IMR-90 (cell line): ENCODE results near the gene CBFA2T3. TPM values are rescaled to one million over a fixed set of nuclear protein-coding genes. Genes with fewer than 3 reads are reported as not detected.

Experiments used
- ATAC-seq: fragments of 200-7000 bp; cut with Tn5 transposase; 2 replicates; pipeline ENCODE4 v1.9.1; 2020; ENCODE audit warnings: low read depth, mild to moderate bottlenecking, moderate library complexity
- BruUV-seq: library from RNA; stranded (reverse); fragments of 400-500 nt; replicated peaks from 2 replicates; lab custom pipeline; 2021; lab: Mats Ljungman, UMichigan
- CTCF ChIA-PET: fragments of 300-600 bp; formaldehyde crosslinking; extraction: SDS; loops from one replicate; lab custom pipeline; 2021; ENCODE audit warnings: antibody characterized with exemption; lab: Yijun Ruan, JAX
- POLR2A ChIA-PET: fragments of 300-600 bp; sonication (Branson Sonifier 250); formaldehyde crosslinking; loops from one replicate; lab custom pipeline; 2022; ENCODE audit warnings: antibody characterized with exemption; ENCODE audit not compliant: unreplicated experiment; lab: Charles Lee
- DNase-seq: peaks from one replicate; pipeline ENCODE4 v3.0.0; 2013
- H2AFZ ChIP-seq: replicated peaks from 2 replicates; pipeline ENCODE3; 2013; ENCODE audit warnings: low read length, mild to moderate bottlenecking; ENCODE audit not compliant: poor library complexity
- H2AK5ac ChIP-seq: 2 replicates; pipeline ENCODE4 v1.6.1; 2013; ENCODE audit warnings: low read depth, low read length, inconsistent platforms
- H2AK9ac ChIP-seq: replicated peaks from 2 replicates; pipeline ENCODE3; 2013; ENCODE audit warnings: mild to moderate bottlenecking, low read depth, low read length, moderate library complexity; ENCODE audit not compliant: poor library complexity
- H2BK120ac ChIP-seq: 2 replicates; pipeline ENCODE4 v1.6.1; 2013; ENCODE audit warnings: low read depth, low read length, inconsistent platforms
- H2BK15ac ChIP-seq: 3 replicates; pipeline ENCODE4 v1.6.1; 2013; ENCODE audit warnings: low read depth, low read length, inconsistent platforms
- H2BK20ac ChIP-seq: 2 replicates; pipeline ENCODE4 v1.6.1; 2013; ENCODE audit warnings: low read depth, mild to moderate bottlenecking, inconsistent platforms, low read length, moderate library complexity
- H2BK5ac ChIP-seq: 2 replicates; pipeline ENCODE4 v1.6.1; 2013; ENCODE audit warnings: mild to moderate bottlenecking, low read depth, low read length, inconsistent platforms; ENCODE audit not compliant: poor library complexity, severe bottlenecking
- H3K14ac ChIP-seq: replicated peaks from 2 replicates; pipeline ENCODE4 v1.6.1; 2013; ENCODE audit warnings: low read depth, low read length, inconsistent platforms
- H3K18ac ChIP-seq: 2 replicates; pipeline ENCODE4 v1.6.1; 2013; ENCODE audit warnings: low read depth, low read length, control low read depth
- H3K23ac ChIP-seq: 2 replicates; pipeline ENCODE4 v1.6.1; 2013; ENCODE audit warnings: low read depth, low read length, inconsistent platforms
- H3K27ac ChIP-seq: 2 replicates; pipeline ENCODE4 v1.5.1; 2013; ENCODE audit warnings: mild to moderate bottlenecking, control low read depth, low read length; ENCODE audit not compliant: insufficient read depth
- H3K27me3 ChIP-seq: 2 replicates; pipeline ENCODE4 v1.6.1; 2013; ENCODE audit warnings: low read length; ENCODE audit not compliant: control insufficient read depth, insufficient read depth
- H3K36me3 ChIP-seq: 2 replicates; pipeline ENCODE4 v1.6.1; 2013; ENCODE audit warnings: low read length, mixed read lengths; ENCODE audit not compliant: control insufficient read depth, insufficient read depth
- H3K4ac ChIP-seq: 2 replicates; pipeline ENCODE4 v1.6.1; 2013; ENCODE audit warnings: low read depth, low read length, inconsistent platforms
- H3K4me1 ChIP-seq: 2 replicates; pipeline ENCODE4 v1.6.1; 2013; ENCODE audit warnings: low read length, mixed read lengths; ENCODE audit not compliant: control insufficient read depth, insufficient read depth
- H3K4me2 ChIP-seq: 2 replicates; pipeline ENCODE4 v1.6.1; 2013; ENCODE audit warnings: low read depth, mild to moderate bottlenecking, control low read depth, low read length, moderate library complexity
- H3K4me3 ChIP-seq: 2 replicates; pipeline ENCODE4 v1.5.1; 2013; ENCODE audit warnings: low read depth, mild to moderate bottlenecking, control low read depth, low read length, moderate library complexity; ENCODE audit not compliant: insufficient read depth
- H3K56ac ChIP-seq: 2 replicates; pipeline ENCODE4 v1.6.1; 2013; ENCODE audit warnings: low read length, inconsistent platforms; ENCODE audit not compliant: insufficient read depth; ENCODE audit errors: extremely low read depth
- H3K79me1 ChIP-seq, 2 experiments: 2 replicates each; pipeline ENCODE4 v1.6.1; 2013; ENCODE audit warnings: low read length in 2 of 2, inconsistent platforms in 1 of 2, low read depth in 1 of 2
- H3K9ac ChIP-seq: 2 replicates; pipeline ENCODE4 v1.6.1; 2013; ENCODE audit warnings: low read depth, low read length, control low read depth
- H3K9me1 ChIP-seq: 2 replicates; pipeline ENCODE4 v1.6.1; 2013; ENCODE audit warnings: low read length, inconsistent platforms; ENCODE audit not compliant: insufficient read depth
- H3K9me3 ChIP-seq: 2 replicates; pipeline ENCODE4 v1.6.1; 2013; ENCODE audit warnings: low read length; ENCODE audit not compliant: control insufficient read depth, insufficient read depth
- H4K20me1 ChIP-seq: 2 replicates; pipeline ENCODE4 v1.6.1; 2013; ENCODE audit warnings: low read length, inconsistent platforms; ENCODE audit not compliant: insufficient read depth
- H4K5ac ChIP-seq: 2 replicates; pipeline ENCODE4 v1.6.1; 2013; ENCODE audit warnings: mild to moderate bottlenecking, low read depth, low read length, control low read depth
- H4K8ac ChIP-seq, 2 experiments: 2 replicates each; pipeline ENCODE4 v1.6.1; 2013; ENCODE audit warnings: low read depth in 2 of 2, low read length in 2 of 2, control low read depth in 1 of 2, inconsistent platforms in 1 of 2
- H4K91ac ChIP-seq: 2 replicates; pipeline ENCODE4 v1.6.1; 2013; ENCODE audit warnings: low read depth, low read length, inconsistent platforms; ENCODE audit not compliant: insufficient read depth
- BHLHE40 ChIP-seq: fragments of 150-350 bp; IDR thresholded peaks from 2 replicates; pipeline ENCODE4 v1.6.1; 2016; ENCODE audit warnings: mild to moderate bottlenecking, low read depth, low read length
- CEBPB ChIP-seq: IDR thresholded peaks from 2 replicates; pipeline ENCODE4 v1.6.1; 2012; ENCODE audit warnings: low read depth, low read length, improper control_type of control experiment
- CHD1 ChIP-seq: IDR thresholded peaks from 2 replicates; pipeline ENCODE4 v1.6.1; 2012; ENCODE audit warnings: low read depth, low read length, improper control_type of control experiment
- CTCF ChIP-seq: conservative IDR thresholded peaks from 2 replicates; pipeline ENCODE4 v1.5.1; 2012; ENCODE audit warnings: mild to moderate bottlenecking, low read depth, low read length, improper control_type of control experiment
- ELK1 ChIP-seq: fragments of 150-350 bp; IDR thresholded peaks from 2 replicates; pipeline ENCODE4 v1.6.1; 2016; ENCODE audit warnings: low read depth, mild to moderate bottlenecking, low read length, moderate library complexity, borderline replicate concordance
- MAFK ChIP-seq: IDR thresholded peaks from 2 replicates; pipeline ENCODE4 v1.6.1; 2012; ENCODE audit warnings: low read depth, low read length, improper control_type of control experiment
- MAZ ChIP-seq: IDR thresholded peaks from 2 replicates; pipeline ENCODE4 v1.6.1; 2012; ENCODE audit warnings: low read depth, mild to moderate bottlenecking, low read length, improper control_type of control experiment, moderate library complexity, borderline replicate concordance
- MXI1 ChIP-seq: IDR thresholded peaks from 2 replicates; pipeline ENCODE4 v1.6.1; 2012; ENCODE audit warnings: low read depth, mild to moderate bottlenecking, low read length, moderate library complexity, borderline replicate concordance
- NFE2L2 ChIP-seq: fragments of 150-350 bp; IDR thresholded peaks from 2 replicates; pipeline ENCODE4 v1.6.1; 2016; ENCODE audit warnings: low read depth, mild to moderate bottlenecking, low read length
- POLR2A ChIP-seq: IDR thresholded peaks from 2 replicates; pipeline ENCODE4 v1.6.1; 2012; ENCODE audit warnings: mild to moderate bottlenecking, low read depth, low read length
- RAD21 ChIP-seq: IDR thresholded peaks from 2 replicates; pipeline ENCODE4 v1.6.1; 2012; ENCODE audit warnings: low read length, improper control_type of control experiment
- RCOR1 ChIP-seq: IDR thresholded peaks from 2 replicates; pipeline ENCODE4 v1.6.1; 2012; ENCODE audit warnings: mild to moderate bottlenecking, low read length, improper control_type of control experiment; ENCODE audit not compliant: insufficient replicate concordance
- RFX5 ChIP-seq: IDR thresholded peaks from 2 replicates; pipeline ENCODE4 v1.8.0; 2012; ENCODE audit warnings: low read depth, mild to moderate bottlenecking, low read length, moderate library complexity
- SMC3 ChIP-seq: fragments of 150-350 bp; IDR thresholded peaks from 2 replicates; pipeline ENCODE4 v1.6.1; 2016; ENCODE audit warnings: low read depth, mild to moderate bottlenecking, antibody characterized with exemption, low read length, moderate library complexity
- WGBS, 2 experiments: methylation state at CpG; one replicate each; pipeline versions ENCODE4 v1.1.5 to v1.1.7; 2013; ENCODE audit warnings: missing lambda C conversion rate in 2 of 2; ENCODE audit not compliant: insufficient read length in 1 of 2; ENCODE audit errors: extremely low coverage in 2 of 2; 5-methylcytosine and 5-hydroxymethylcytosine counted together
- dilution Hi-C: fragments of 300-500 bp; cut with HindIII; formaldehyde crosslinking; loops from one replicate; pipeline ENCODE4 v1.14.3; 2018; ENCODE audit warnings: low sequenced_read_pairs; ENCODE audit not compliant: unreplicated experiment
- in situ Hi-C: fragments of 300-500 bp; cut with MboI; formaldehyde crosslinking; loops from 3 replicates; pipeline ENCODE4 v1.14.3; 2019; ENCODE audit warnings: low sequenced_read_pairs, inconsistent platforms, mixed read lengths
- intact Hi-C: fragments of 100-400 bp; cut with micrococcal nuclease; formaldehyde crosslinking; loops from 2 replicates; pipeline ENCODE4 v1.10.0; 2022
- polyA plus RNA-seq, 3 experiments: library from polyadenylated mRNA; depleted of rRNA; stranded (reverse); fragments of >200 nt; gene quantifications; 2 replicates each; pipeline ENCODE4 v1.2.3, GENCODE V29; 2012; ENCODE audit warnings: low replicate concordance in 1 of 3
- total RNA-seq: library from RNA; depleted of rRNA; stranded (reverse); fragments of >200 nt; gene quantifications from 2 replicates; pipeline ENCODE4 v1.2.3, GENCODE V29; 2012

CBFA2T3 gene
- total and polyA plus RNA-seq, 2 of the 4 experiments (the other 2 are of a cell fraction) = not detected

GRCh38 chr16:88856828-88857727 is 119.9 kb downstream of the CBFA2T3 start, which contains the start of the genes GALNS and TRAPPC2L:
GALNS (minus strand) TSS chr16:88856947; CDS start chr16:88856877, 70 bp downstream.
TRAPPC2L (plus strand) TSS chr16:88857127; CDS start chr16:88857151, 24 bp downstream.
- dilution Hi-C loops (no loop called here), intact Hi-C loops (loop anchor here (1.0 to 5.0 kb wide), 4 partner anchors 41 to 360 kb away; partner anchors contain the start of gene ZNF778), in situ Hi-C loops (no loop called here)
- Histone ChIP-seq H3K4ac (peak within 1 kb of the TSS; percentile 86), H3K4me2 (peak within 1 kb of the TSS; percentile 95), H3K9ac (peak within 1 kb of the TSS; percentile 90), H3K23ac (peak within 1 kb of the TSS; percentile 61), H2AFZ (peak within 1 kb of the TSS; percentile 96), H3K4me3 (peak within 1 kb of the TSS; percentile 97), H3K36me3 (peaks cover 24% of the 10 kb centered on the region), H4K20me1 (peaks cover 18% of the 10 kb centered on the region), H2AK5ac (peak within 1 kb of the TSS; percentile 82), H3K9me1 (0 out of 2 replicates have a peak, but pooled peaks cover 4% of the 10 kb centered on the region), H4K5ac (peak within 1 kb of the TSS; percentile 65), H2BK15ac (no peak within 1 kb of the TSS), H2BK20ac (no peak within 1 kb of the TSS), H4K8ac (peak within 1 kb of the TSS; percentile 78 to 97; a peak in 3 of 4 replicates), H3K27me3 (no peaks in the 10 kb centered on the region), H2BK5ac (peak within 1 kb of the TSS; percentile 91), H4K91ac (peak within 1 kb of the TSS; percentile 73), H2AK9ac (peak within 1 kb of the TSS; percentile 98), H2BK120ac (no peak within 1 kb of the TSS), H3K9me3 (no peaks in the 10 kb centered on the region), H3K18ac (no peak within 1 kb of the TSS), H3K4me1 (peaks cover 9% of the 10 kb centered on the region), H3K56ac (0 out of 2 replicates have a peak within 1 kb of the TSS, but pooled peaks have one; percentile 45), H3K14ac (peak within 1 kb of the TSS; percentile 91), H3K79me1 (peaks cover 9 to 38% of the 10 kb centered on the region in 2 experiments), H3K27ac (peak within 1 kb of the TSS; percentile 86)
- ChIA-PET CTCF (interaction anchor here (1.1 to 2.0 kb wide), 8 partner anchors 12 to 120 kb away, joined by 3 to 7 read pairs (median 5); partner anchors contain the start of gene APRT), POLR2A (interaction anchor here (0.8 kb wide), 1 partner anchor 11 kb away, joined by 3 read pairs; no protein-coding TSS in a partner anchor)
- no TSS peak for BruUV-seq
- WGBS, 2 experiments = 0% methylated on average over 31 of the region's 87 CpGs; no CpG with 5 or more reads in 1 of the 2 experiments
- ATAC-seq (peak; percentile 98), DNase-seq (peak; percentile 91)
- TF ChIP-seq POLR2A (peak; percentile 80), CEBPB (no peak), RCOR1 (no peak), MAFK (no peak), RFX5 (no peak), MAZ (peak; percentile 88; the same call in 1 of the 2 replicates), CHD1 (no peak), BHLHE40 (peak; percentile 82), MXI1 (peak; percentile 21; the same call in 1 of the 2 replicates), RAD21 (no peak), CTCF (no peak), SMC3 (no peak), ELK1 (no peak), NFE2L2 (no peak)
